ENCODE measurements around the gene TAF1A. TPM values are rescaled to one million over a fixed set of nuclear protein-coding genes. Genes with fewer than 3 reads are reported as not detected.
A peak's percentile ranks its signal among the peaks of the same experiment; 100 is the strongest.
"Not testable (repeated sequence)": the region's sequence is repeated elsewhere in the genome, so short reads cannot be mapped to it uniquely, and the experiment has no call there.

TAF1A gene
- 15.7 and 23.0 TPM in 2 replicates for total RNA-seq (2014; rRNA removed)
- 3.7 TPM for polyA plus RNA-seq (2012)

DNA sequence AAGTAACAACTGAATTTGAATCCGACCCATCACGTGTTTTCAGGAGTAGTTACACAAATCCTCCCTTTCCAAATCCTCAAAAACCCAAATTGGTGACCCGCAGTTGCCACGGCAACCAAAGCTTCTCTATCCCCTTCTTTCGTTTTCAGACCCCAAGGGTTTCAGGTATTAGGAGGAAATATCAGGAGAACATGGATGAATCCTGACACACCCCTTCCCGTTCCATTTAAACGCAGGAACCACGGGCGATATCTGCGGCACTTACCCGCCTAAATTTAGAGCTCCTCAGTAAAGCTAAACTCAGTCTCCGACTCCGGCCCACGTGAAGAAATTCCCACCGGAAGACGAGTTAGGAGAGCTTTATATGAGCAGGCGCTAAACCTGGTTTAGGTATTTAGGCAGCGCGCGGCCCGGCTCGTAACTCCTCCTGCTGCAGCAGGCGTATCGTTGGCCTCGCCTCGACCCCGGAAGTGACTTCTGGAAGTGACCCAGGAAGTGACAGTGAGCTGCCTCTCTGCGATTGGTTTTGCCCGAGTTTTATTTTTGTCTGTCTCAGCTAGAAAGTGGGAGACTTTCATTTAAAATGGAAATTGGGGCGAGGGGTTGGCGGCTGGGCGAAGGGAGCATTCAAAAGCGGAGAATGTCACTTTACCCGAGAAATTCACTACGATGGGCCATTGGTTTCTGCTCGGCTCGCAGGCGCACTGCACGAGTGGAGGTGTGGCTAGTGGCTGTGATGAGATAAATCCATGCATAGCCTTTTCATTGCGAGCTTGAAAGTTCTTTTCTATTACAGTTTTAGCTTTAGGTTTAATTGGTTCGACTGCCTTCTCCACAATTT lies at the start of gene TAF1A:
TSS of gene TAF1A (minus strand) at position 472 of the 841 bp plus-strand sequence.
- peak; percentile 76 for DNase-seq (ENCODE audit: low read depth)

DNA sequence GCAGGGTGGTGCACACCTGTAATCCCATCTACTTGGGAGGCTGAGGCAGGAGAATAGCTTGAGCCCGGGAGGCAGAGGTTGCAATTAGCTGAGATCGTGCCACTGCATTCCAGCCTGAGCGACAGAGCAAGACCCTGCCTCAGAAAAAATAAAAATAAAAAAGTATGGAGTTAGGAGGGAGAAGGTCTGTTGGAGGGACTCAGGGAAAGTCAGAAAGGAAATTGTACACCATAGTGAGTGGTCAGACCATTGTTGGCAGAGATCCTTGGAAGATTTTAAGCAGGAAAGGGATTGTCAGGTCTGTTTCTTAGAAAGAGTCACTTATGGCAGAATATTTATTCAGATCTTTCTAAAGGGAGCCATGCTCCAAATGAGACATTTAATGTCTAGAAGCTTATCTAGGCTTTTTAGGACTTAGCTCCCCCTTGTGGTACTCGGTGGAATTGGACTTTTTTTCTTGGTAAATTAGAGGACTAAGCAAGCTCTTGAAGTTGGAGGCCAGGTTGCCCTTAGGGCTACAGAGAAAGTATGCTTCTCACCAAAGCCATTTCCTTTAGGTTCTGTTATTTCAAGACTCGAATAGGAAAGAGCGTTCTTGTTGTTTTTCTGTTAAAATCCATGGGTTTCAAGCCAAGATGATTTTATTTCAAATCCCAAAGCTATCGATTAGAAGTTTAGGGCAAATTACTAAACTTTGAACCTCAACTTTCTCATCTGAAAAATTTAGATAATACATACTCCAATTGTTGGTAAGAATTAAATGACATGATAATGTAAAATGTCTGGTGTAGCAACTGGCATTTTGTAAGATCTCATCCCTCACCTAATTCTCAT lies 44.7 kb upstream of the TAF1A start:
- DNase-seq (ENCODE audit: low read depth), result peak; percentile 89

DNA sequence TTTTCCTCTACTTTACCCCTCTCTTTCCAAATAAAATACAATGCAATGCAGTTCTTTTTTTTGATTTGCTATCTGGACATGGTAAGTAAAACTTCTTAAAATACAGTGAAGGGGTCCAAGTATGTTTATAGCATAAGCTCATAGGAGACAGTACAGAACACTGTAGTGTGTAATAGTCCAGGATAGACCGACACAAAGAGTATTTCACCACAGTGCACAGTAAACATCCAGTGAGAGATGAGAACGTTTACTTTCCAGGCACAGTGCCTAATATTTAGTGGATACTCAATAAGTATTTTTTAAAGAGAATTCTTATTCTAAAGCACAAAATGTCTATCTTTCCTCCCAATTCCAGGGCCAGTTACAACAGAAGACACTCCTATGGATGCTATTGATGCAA lies 43.0 kb upstream of the TAF1A start:
- DNase-seq (ENCODE audit: low read depth), result no peak

GRCh38 chr1:222631611-222632208 lies 42.0 kb upstream of the TAF1A start:
- no peak for DNase-seq (ENCODE audit: low read depth)

DNA sequence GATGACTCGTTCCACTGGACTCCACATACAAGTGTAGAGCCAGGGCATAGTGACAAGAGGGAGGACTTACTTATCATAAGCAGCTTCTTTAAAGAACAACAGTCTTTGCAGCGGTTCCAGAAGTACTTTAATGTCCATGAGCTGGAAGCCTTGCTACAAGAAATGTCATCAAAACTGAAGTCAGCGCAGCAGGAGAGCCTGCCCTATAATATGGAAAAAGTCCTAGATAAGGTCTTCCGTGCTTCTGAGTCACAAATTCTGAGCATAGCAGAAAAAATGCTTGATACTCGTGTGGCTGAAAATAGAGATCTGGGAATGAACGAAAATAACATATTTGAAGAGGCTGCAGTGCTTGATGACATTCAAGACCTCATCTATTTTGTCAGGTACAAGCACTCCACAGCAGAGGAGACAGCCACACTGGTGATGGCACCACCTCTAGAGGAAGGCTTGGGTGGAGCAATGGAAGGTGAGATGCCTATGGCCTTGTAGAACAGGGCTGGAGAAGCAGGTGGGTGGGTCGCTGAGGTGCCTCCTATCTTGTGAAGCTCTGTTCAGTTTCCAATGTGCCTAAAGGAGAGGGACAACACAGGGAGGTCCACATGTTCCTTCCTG lies 40.3 kb upstream of the TAF1A start:
- no peak for DNase-seq (ENCODE audit: low read depth)

- peak; percentile 86 for DNase-seq (ENCODE audit: low read depth)
Observed at GRCh38 chr1:222627232-222627631, 37.5 kb upstream of the TAF1A start.

DNA sequence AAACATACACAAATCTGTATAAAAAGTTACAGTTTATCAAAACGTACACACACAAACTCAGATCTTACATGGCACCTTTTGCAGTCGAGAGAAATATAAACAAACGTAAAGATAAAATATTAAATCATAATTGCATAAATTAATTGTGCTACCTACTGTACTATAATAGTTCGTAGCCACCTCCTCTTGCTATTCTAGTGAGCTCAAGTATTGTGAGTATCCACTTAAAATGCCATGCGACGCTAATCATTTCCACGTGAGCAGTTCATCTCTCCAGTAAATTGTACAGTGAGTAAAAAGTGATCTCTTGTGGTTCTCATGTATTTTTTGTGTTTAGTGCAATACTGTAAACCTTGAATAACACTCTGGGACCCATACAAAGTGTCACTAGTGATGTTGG lies 34.5 kb upstream of the TAF1A start:
- no peak for DNase-seq (ENCODE audit: low read depth)

- DNase-seq (ENCODE audit: low read depth), result no peak
Observed at GRCh38 chr1:222623458-222623857, 33.7 kb upstream of the TAF1A start.

DNA sequence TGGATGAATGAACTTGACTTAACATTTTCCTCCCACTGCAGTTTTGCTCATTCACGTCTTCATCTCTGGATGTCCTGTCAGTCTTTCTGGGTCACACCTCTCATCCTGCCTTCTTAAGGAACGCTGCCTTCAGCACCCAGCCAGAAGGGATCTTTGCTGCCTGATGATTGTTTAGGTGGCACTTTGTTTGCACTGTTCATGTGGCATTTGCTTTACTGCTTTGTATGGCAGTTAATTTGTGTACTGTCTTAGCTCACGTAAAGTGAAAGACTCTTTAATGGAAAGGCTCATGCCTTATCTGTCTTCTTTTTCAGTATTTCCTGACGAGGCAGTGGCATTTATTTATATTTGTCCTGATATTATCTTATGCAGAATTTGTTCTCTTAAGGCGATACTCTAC lies 33.0 kb upstream of the TAF1A start:
- DNase-seq (ENCODE audit: low read depth), result no peak

DNA sequence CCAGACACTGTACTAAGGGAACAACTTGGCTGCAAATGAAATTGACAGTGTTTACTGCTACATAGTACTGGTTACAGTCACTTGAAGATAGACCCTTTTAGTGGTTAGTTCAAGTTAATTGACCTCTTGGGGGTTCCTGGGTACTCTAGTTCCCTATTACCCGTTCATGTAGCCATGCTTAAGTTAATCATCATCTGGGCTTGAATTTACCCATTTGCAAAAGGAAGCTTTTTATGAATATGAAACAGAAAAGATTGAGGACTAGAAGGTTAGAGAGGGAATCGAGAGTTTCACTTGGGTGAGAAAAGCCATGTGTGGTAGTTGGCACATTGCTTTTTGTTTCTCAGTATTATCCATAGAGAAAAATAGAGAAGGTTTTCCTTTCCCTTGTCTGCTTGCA lies 30.8 kb upstream of the TAF1A start:
- no peak for DNase-seq (ENCODE audit: low read depth)

GRCh38 chr1:222618880-222619596 lies 29.3 kb upstream of the TAF1A start:
- DNase-seq (ENCODE audit: low read depth), result peak; percentile 25

DNA sequence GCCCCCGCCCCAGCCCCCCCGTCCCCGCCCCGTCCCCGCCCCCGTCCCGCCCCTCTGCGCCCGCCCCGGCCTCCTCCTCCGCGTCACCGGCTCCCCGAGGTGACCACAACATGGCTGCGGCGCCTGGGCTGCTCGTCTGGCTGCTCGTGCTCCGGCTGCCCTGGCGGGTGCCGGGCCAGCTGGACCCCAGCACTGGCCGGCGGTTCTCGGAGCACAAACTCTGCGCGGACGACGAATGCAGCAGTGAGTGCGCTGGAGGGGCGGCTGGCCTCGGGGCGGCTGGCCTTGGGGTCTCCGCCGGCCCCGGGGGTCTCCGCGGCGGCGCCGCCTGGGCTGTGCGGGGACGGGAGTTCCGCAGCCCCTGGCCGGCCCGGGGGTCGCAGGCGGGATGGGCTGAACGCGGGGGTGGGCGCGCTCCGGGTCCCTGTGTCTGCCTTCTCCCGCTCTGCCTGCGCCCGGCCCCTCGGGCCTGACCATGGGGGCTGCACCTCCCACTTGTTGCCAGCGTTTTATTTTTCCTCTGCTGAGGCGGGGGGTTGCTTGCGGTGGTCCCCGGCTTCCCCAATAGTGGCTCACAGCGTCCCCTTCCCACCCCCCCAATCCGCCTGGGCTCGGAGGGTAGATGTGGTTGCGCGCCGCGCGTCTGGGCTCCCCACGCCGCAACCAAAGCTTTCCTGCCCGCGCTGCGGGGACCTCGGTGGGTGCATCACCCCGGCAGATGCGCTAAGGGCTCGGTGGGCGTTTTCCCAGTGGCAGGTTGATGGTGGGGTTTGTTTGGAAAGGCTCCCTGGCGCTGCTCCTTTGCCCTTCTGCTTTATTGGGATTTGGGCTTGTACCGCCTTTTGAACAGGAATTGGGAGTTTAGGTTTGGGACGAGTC lies 28.5 kb upstream of the TAF1A start, which contains the start of gene MIA3:
TSS of gene MIA3 (plus strand) at position 97 of the 879 bp plus-strand sequence. CDS start at position 111, 14 bp downstream.
- DNase-seq (ENCODE audit: low read depth), result no peak

DNA sequence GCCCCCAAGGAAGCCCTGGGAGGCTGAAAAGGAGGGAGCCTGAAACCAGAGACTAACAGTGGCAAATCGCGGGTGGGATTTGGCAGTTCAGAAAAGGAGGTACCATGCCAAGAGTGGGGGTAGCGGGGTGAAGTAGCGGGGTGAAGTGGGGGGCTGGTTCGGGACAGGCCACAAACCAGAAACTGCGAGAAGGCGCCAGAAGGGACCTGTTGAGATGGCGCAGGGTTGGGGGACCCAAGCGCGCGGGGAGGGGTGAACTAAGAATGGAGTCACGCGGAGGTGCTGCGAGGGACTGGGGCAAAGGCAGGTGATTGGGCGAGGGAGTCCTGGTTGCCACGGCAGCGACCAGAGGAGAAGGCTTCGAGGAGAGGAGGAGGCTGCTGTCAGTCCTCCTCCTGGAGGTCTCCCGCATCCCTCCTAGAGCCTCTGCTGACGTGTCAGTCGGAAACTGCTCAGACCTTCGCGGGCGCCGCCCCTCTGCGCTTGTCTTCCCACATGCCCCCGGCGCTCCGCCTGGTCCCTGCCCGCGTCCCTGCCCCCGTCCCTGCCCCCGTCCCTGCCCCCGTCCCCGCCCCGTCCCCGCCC lies 27.7 kb upstream of the TAF1A start:
- peak; percentile 89 for DNase-seq (ENCODE audit: low read depth)

DNA sequence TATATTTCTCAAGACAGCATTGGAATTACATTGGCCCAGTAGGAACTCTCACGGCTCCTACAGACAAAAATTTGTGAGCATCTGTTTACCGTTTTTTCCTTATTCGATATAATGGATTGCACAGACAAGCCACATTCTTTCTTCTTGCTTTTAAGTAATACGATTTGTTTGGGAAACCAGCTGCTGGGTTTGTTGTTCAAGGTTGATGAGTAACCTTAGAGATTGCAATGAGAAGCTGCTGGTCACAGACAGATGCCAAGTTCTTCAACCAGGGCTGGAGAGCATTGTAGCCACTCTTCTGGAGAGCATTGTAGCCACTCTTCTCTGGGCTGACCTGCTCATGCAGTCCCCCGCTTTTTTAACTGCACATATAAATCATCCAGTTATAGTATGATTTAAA lies 26.8 kb upstream of the TAF1A start:
- peak; percentile 85 for DNase-seq (ENCODE audit: low read depth)

GRCh38 chr1:222613627-222614026 lies 23.9 kb upstream of the TAF1A start:
- no peak for DNase-seq (ENCODE audit: low read depth)

DNA sequence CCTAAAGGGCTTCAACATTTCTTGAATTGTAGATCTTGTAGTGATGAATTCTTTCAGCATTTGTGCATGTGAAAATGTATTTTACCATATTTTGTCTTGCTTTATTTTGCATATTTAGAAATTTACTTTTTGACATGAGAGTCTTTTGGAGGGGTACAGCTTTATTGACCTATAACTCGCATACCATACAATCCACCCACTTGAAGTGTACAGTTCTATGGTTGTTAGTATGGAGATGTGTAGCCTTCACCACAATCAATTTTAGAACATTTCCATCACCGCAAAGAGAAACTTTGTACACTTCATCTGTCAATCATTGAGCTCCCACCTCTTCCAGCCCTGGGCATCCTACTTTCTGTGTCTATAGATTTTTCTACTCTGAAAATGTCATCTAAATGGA lies 21.0 kb upstream of the TAF1A start:
- DNase-seq (ENCODE audit: low read depth), result no peak

- not testable (repeated sequence) for DNase-seq (ENCODE audit: low read depth)
Observed at GRCh38 chr1:222609111-222609510, 19.4 kb upstream of the TAF1A start.

- no peak for DNase-seq (ENCODE audit: low read depth)
Observed at GRCh38 chr1:222606757-222607156, 17.0 kb upstream of the TAF1A start.

DNA sequence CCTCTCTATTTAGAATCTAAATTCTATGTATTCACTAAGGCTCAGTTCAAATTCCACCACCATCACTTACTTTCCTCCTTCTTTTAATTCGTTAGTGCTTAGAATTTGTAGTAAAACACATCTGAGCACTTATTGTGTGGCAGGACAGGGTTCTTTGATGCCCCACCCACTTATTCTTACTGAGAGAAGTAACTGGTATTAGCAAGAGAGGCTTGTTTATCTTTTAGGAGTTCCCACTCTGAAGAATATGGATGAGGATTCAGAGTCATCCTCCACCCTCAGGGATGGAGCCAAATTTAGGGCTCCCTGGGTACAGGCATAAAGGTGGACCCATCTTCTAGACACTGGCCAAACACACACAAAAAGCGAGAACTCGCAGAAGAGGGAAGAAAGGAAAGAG lies 11.5 kb upstream of the TAF1A start:
- no peak for DNase-seq (ENCODE audit: low read depth)

GRCh38 chr1:222600281-222600680 lies 10.5 kb upstream of the TAF1A start:
- no peak for DNase-seq (ENCODE audit: low read depth)

Measured in LHCN-M2 (cell line).